Progenitor cell of endocrine pancreas (in vitro differentiated cells): ENCODE data around the gene JAK3. TPM values are rescaled to one million over a fixed set of nuclear protein-coding genes. Genes with fewer than 3 reads are reported as not detected.

ENCODE experiments used
- DNase-seq: peaks from one replicate; pipeline ENCODE4 v3.0.0; 2021; ENCODE audit warnings: low spot score; ENCODE audit not compliant: unreplicated experiment
- H3K27ac Mint-ChIP-seq: 2 replicates; pipeline ENCODE4 v1.8.0; 2021; ENCODE audit warnings: mild to moderate bottlenecking, moderate library complexity, mixed read lengths
- H3K27me3 Mint-ChIP-seq: 2 replicates; pipeline ENCODE4 v1.8.0; 2021; ENCODE audit warnings: mixed read lengths
- H3K36me3 Mint-ChIP-seq: 2 replicates; pipeline ENCODE4 v1.8.0; 2022; ENCODE audit warnings: mixed read lengths; ENCODE audit not compliant: insufficient read depth
- H3K4me1 Mint-ChIP-seq: 2 replicates; pipeline ENCODE4 v1.8.0; 2021; ENCODE audit warnings: low read depth, mixed read lengths
- H3K4me3 Mint-ChIP-seq: 2 replicates; pipeline ENCODE4 v1.8.0; 2021; ENCODE audit warnings: low read depth, mild to moderate bottlenecking, moderate library complexity, mixed read lengths
- H3K9me3 Mint-ChIP-seq: 2 replicates; pipeline ENCODE4 v1.8.0; 2021; ENCODE audit warnings: low read depth, mixed read lengths
- CTCF ChIP-seq: fragments of 200-600 bp; sonication (generic); IDR thresholded peaks from one replicate; pipeline ENCODE4 v1.5.0; 2021; ENCODE audit warnings: antibody characterized with exemption, mild to moderate bottlenecking; ENCODE audit not compliant: unreplicated experiment
- total RNA-seq: library from RNA; stranded (reverse); gene quantifications from 2 replicates; pipeline ENCODE4 v1.2.1, GENCODE V29; 2021

The JAK3 gene
- total RNA-seq, 1 donor from 2014 or later, result 0.74 TPM

- H3K27ac Mint-ChIP-seq, result peak overlapping the region; percentile 81
- no peak for TF ChIP-seq CTCF
- H3K4me1 Mint-ChIP-seq, result peaks cover 2% of the 10 kb centered on the region
- H3K4me3 Mint-ChIP-seq, result peak overlapping the region; percentile 70
- peak; percentile 52 for DNase-seq
- H3K9me3 Mint-ChIP-seq, result no peaks in the 10 kb centered on the region
- H3K36me3 Mint-ChIP-seq, result no peaks in the 10 kb centered on the region
- H3K27me3 Mint-ChIP-seq, result peaks cover 36% of the 10 kb centered on the region
Observed at GRCh38 chr19:17830567-17831418, 17.0 kb downstream of the JAK3 start.

GRCh38 chr19:17829855-17830566 is 17.8 kb downstream of the JAK3 start:
- peak; percentile 22 for DNase-seq
- no peak for TF ChIP-seq CTCF
- peak overlapping the region; percentile 70 for H3K4me3 Mint-ChIP-seq
- peaks cover 2% of the 10 kb centered on the region for H3K4me1 Mint-ChIP-seq
- peaks cover 34% of the 10 kb centered on the region for H3K27me3 Mint-ChIP-seq
- H3K9me3 Mint-ChIP-seq, result no peaks in the 10 kb centered on the region
- peak overlapping the region; percentile 81 for H3K27ac Mint-ChIP-seq
- H3K36me3 Mint-ChIP-seq, result no peaks in the 10 kb centered on the region

- TF ChIP-seq CTCF, result no peak
- no peaks in the 10 kb centered on the region for H3K9me3 Mint-ChIP-seq
- H3K27ac Mint-ChIP-seq, result no peak overlapping the region
- no peak for DNase-seq
- H3K36me3 Mint-ChIP-seq, result no peaks in the 10 kb centered on the region
- peaks cover 33% of the 10 kb centered on the region for H3K27me3 Mint-ChIP-seq
- H3K4me3 Mint-ChIP-seq, result no peak overlapping the region
- H3K4me1 Mint-ChIP-seq, result peaks cover 2% of the 10 kb centered on the region
Observed at GRCh38 chr19:17826508-17827056, 21.2 kb downstream of the JAK3 start.

- H3K9me3 Mint-ChIP-seq, result no peaks in the 10 kb centered on the region
- no peak for TF ChIP-seq CTCF
- peaks cover 18% of the 10 kb centered on the region for H3K27me3 Mint-ChIP-seq
- no peaks in the 10 kb centered on the region for H3K36me3 Mint-ChIP-seq
- H3K4me3 Mint-ChIP-seq, result no peak overlapping the region
- DNase-seq, result no peak
- H3K4me1 Mint-ChIP-seq, result no peaks in the 10 kb centered on the region
- no peak overlapping the region for H3K27ac Mint-ChIP-seq
Observed at GRCh38 chr19:17824339-17824738, 23.4 kb downstream of the JAK3 start.

- Mint-ChIP-seq H3K4me3 (no peak within 1 kb of the TSS), H3K27me3 (peaks cover 13% of the 10 kb centered on the region), H3K4me1 (no peaks in the 10 kb centered on the region), H3K36me3 (no peaks in the 10 kb centered on the region), H3K27ac (no peak within 1 kb of the TSS), H3K9me3 (no peaks in the 10 kb centered on the region)
- no peak for TF ChIP-seq CTCF
- no peak for DNase-seq
Observed at GRCh38 chr19:17821190-17821589, 26.6 kb downstream of the JAK3 start, which contains the start of gene INSL3. Gene INSL3 (minus strand): TSS chr19:17821519. CDS start chr19:17821506, 13 bp downstream.
